K562 (cell line): ENCODE measurements around the gene CCL24. TPM values are rescaled to one million over a fixed set of nuclear protein-coding genes. Genes with fewer than 3 reads are reported as not detected.
"Not testable (repeated sequence)": the region's sequence is repeated elsewhere in the genome, so short reads cannot be mapped to it uniquely, and the experiment has no call there.

ENCODE experiments used
- ATAC-seq: fragments of 200-7000 bp; cut with Tn5 transposase; 3 replicates; pipeline ENCODE4 v1.9.1; 2020; ENCODE audit warnings: moderate library complexity
- BruUV-seq: library from RNA; stranded (reverse); fragments of 400-500 nt; replicated peaks from 2 replicates; lab custom pipeline; 2021; lab: Mats Ljungman, UMichigan
- CTCF ChIA-PET: fragments of 300-600 bp; formaldehyde crosslinking; extraction: SDS; loops from one replicate; lab custom pipeline; 2021; ENCODE audit warnings: low intra/inter-chr PET ratio; lab: Yijun Ruan, JAX
- POLR2A ChIA-PET: fragments of 300-600, 350-650 bp; sonication (Branson Sonifier 250); formaldehyde crosslinking; extraction: SDS; loops from one replicate; lab custom pipeline; 2021; ENCODE audit warnings: antibody characterized with exemption, inconsistent platforms; lab: Yijun Ruan, JAX
- DNase-seq, 4 experiments: peaks; one replicate each; pipeline versions ENCODE4 v3.0.0 to v3.0.0-alpha.2; 2011 to 2018; ENCODE audit warnings: low spot score in 3 of 4, mixed read lengths in 3 of 4; ENCODE audit errors: extremely low read depth in 1 of 4
- FAIRE-seq: peaks from 2 replicates; lab custom pipeline; 2011; peaks lifted over from hg19 to GRCh38; lab: Jason Lieb, UNC
- H2AFZ ChIP-seq: 2 replicates; pipeline ENCODE4 v1.6.0; 2011; ENCODE audit warnings: low read depth, low read length, control low read depth, inconsistent platforms
- H3K27ac ChIP-seq: fragments of 200-600 bp; 3 replicates; pipeline ENCODE4 v1.8.0; 2011; ENCODE audit warnings: low read depth, mild to moderate bottlenecking, control low read depth, inconsistent platforms, low read length, moderate library complexity, mixed read lengths; ENCODE audit errors: extremely low read depth
- H3K27me3 ChIP-seq, 2 experiments: fragments of 300-600 bp in 1 of 2; 2 replicates in 1 of 2; 3 replicates in 1 of 2; pipeline versions ENCODE4 v1.6.0 to v1.8.0; 2011; ENCODE audit warnings: inconsistent platforms in 2 of 2, low read length in 2 of 2, mild to moderate bottlenecking in 1 of 2, mixed read lengths in 1 of 2, moderate library complexity in 1 of 2; ENCODE audit not compliant: control insufficient read depth in 2 of 2, insufficient read depth in 2 of 2
- H3K36me3 ChIP-seq: fragments of 300-600 bp; 3 replicates; pipeline ENCODE4 v1.8.0; 2011; ENCODE audit warnings: mild to moderate bottlenecking, low read length, inconsistent platforms; ENCODE audit not compliant: control insufficient read depth, insufficient read depth
- H3K4me1 ChIP-seq, 2 experiments: fragments of 200-600 bp in 1 of 2; replicated peaks in 1 of 2; 2 replicates in 1 of 2; 3 replicates in 1 of 2; pipeline versions ENCODE4 v1.5.1 to v1.8.0; 2011; ENCODE audit warnings: inconsistent platforms in 2 of 2, low read length in 2 of 2, mild to moderate bottlenecking in 1 of 2, mixed read lengths in 1 of 2, moderate library complexity in 1 of 2; ENCODE audit not compliant: control insufficient read depth in 2 of 2, insufficient read depth in 2 of 2
- H3K4me2 ChIP-seq: 2 replicates; pipeline ENCODE4 v1.6.1; 2011; ENCODE audit warnings: low read length, control low read depth, inconsistent platforms, mixed read lengths; ENCODE audit not compliant: insufficient read depth
- H3K4me3 ChIP-seq: fragments of 200-600 bp; sonication (generic), shearing (Covaris generic); 2 replicates; pipeline ENCODE4 v1.5.1; 2016; ENCODE audit warnings: control low read depth, inconsistent platforms
- H3K79me2 ChIP-seq: fragments of 200-600 bp; 3 replicates; pipeline ENCODE4 v1.8.0; 2011; ENCODE audit warnings: low read length, inconsistent platforms; ENCODE audit not compliant: control insufficient read depth, insufficient read depth
- H3K9ac ChIP-seq, 2 experiments: 2 replicates each; pipeline versions ENCODE4 v1.6.0 to v1.6.1; 2011; ENCODE audit warnings: low read depth in 2 of 2, low read length in 2 of 2, control low read depth in 1 of 2, inconsistent platforms in 1 of 2, mild to moderate bottlenecking in 1 of 2, mixed read lengths in 1 of 2; ENCODE audit not compliant: insufficient read depth in 1 of 2
- H3K9me1 ChIP-seq: one replicate; pipeline ENCODE4 v1.6.0; 2011; ENCODE audit warnings: inconsistent platforms, mild to moderate bottlenecking, low read length, moderate library complexity; ENCODE audit not compliant: control insufficient read depth, insufficient read depth
- H3K9me3 ChIP-seq: replicated peaks from 2 replicates; pipeline ENCODE4 v1.5.1; 2011; ENCODE audit warnings: low read depth, low read length, inconsistent platforms; ENCODE audit not compliant: control insufficient read depth, insufficient read depth
- H4K20me1 ChIP-seq: replicated peaks from 2 replicates; pipeline ENCODE4 v1.6.1; 2011; ENCODE audit warnings: low read length, inconsistent platforms, mixed read lengths; ENCODE audit not compliant: control insufficient read depth, insufficient read depth
- C11orf30 ChIP-seq: fragments of 450-650 bp; IDR thresholded peaks from 2 replicates; pipeline ENCODE4 v1.6.1; 2016; ENCODE audit warnings: low read depth, mild to moderate bottlenecking
- JUND ChIP-seq, 2 experiments: IDR thresholded peaks; 2 replicates in 1 of 2; 3 replicates in 1 of 2; pipeline ENCODE4 v1.6.1; 2011; ENCODE audit warnings: borderline replicate concordance in 2 of 2, low read depth in 2 of 2, low read length in 2 of 2, improper control_type of control experiment in 1 of 2, missing biosample characterization in 1 of 2, missing genetic modification characterization in 1 of 2, missing genetic modification reagents in 1 of 2
- SMARCA4 ChIP-seq: fragments of 450-650 bp; IDR thresholded peaks from 2 replicates; pipeline ENCODE4 v1.6.1; 2016
- ZNF316 ChIP-seq: fragments of 450-650 bp; IDR thresholded peaks from 2 replicates; pipeline ENCODE4 v1.6.1; 2016
- ZNF384 ChIP-seq: IDR thresholded peaks from 2 replicates; pipeline ENCODE4 v1.6.1; 2012; ENCODE audit warnings: low read depth, low read length, improper control_type of control experiment
- WGBS: fragments of 100-300 bp; shearing (Covaris generic); methylation state at CpG from one replicate; pipeline ENCODE4 v1.1.6; 2016; ENCODE audit warnings: low coverage, mixed read lengths; ENCODE audit not compliant: insufficient coverage; ENCODE audit errors: missing lambda C conversion rate; 5-methylcytosine and 5-hydroxymethylcytosine counted together
- in situ Hi-C: fragments of 300-500 bp; cut with MboI; formaldehyde crosslinking; loops from 4 replicates; pipeline ENCODE4 v1.15.0; 2018; ENCODE audit warnings: inconsistent platforms, mixed read lengths
- intact Hi-C: fragments of 100-400 bp; cut with micrococcal nuclease; formaldehyde crosslinking; loops from 2 replicates; pipeline ENCODE4 v1.14.2; 2022
- polyA plus RNA-seq, 8 experiments: library from polyadenylated mRNA; depleted of rRNA in 4 of 8; stranded (reverse) in 5 of 8; unstranded in 3 of 8; fragments of >200 nt; fragmentation: Nextera tagmentation in 2 of 8; fragmentation: Illumina TruSeq in 1 of 8; extraction: Ambion mirVana in 2 of 8; extraction: Trizol in 1 of 8; gene quantifications; 2 replicates each; pipeline versions ENCODE4 v1.2.1 to v1.2.3, GENCODE V29; 2011 to 2014; ENCODE audit warnings: inconsistent platforms in 1 of 8, missing spikeins in 1 of 8
- total RNA-seq, 7 experiments: library from RNA; depleted of rRNA in 6 of 7; stranded (reverse); fragments of >200 nt in 6 of 7; fragmentation: Illumina TruSeq in 2 of 7; extraction: Trizol in 2 of 7; gene quantifications; 2 replicates each; pipeline versions ENCODE4 v1.2.1 to v1.2.3, GENCODE V29; 2011 to 2021; ENCODE audit warnings: low replicate concordance in 1 of 7
- TF ChIP-seq, protein P1 (sequence below), 2 experiments: fragments of 450-650 bp in 1 of 2; sonication (generic) in 1 of 2; formaldehyde crosslinking in 1 of 2; IDR thresholded peaks in 1 of 2; conservative IDR thresholded peaks in 1 of 2; 2 replicates each; pipeline versions ENCODE4 v1.6.1 to v1.8.1; 2016 to 2023; ENCODE audit warnings: mild to moderate bottlenecking in 2 of 2, moderate library complexity in 2 of 2, inconsistent platforms in 1 of 2, missing genetic modification reagents in 1 of 2

CCL24 gene
- total and polyA plus RNA-seq, 9 of the 15 experiments (the other 6 are each of a cell fraction or from before 2014, with no cell fraction given): 0.45 to 3.6 (median 0.95) TPM; not detected in 1

DNA sequence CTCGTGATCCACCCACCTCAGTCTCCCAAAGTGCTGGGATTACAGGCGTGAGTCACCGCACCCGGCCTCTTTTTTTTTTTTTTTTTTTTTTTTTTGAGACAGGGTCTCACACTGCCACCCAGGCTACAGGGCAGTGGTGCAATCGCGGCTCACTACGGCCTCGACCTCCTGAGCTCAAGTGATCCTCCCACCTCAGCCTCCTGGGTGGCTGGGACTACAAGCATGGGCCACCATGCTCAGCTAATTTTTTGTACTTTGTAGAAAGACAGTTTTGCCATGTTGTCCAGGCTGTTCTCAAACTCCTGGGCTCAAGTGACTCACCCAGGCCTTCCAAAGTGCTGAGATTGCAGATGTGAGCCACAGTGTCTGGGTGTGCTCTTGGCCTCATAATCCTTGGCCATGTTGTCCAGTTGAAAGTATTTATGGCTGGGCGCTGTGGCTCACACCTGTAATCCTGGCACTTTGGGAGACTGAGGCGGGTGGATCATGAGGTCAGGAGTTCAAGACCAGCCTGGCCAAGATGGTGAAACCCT is 41.3 kb upstream of the CCL24 start:
- H3K27me3 ChIP-seq; H3K4me1 ChIP-seq; H3K9me3 ChIP-seq; H3K79me2 ChIP-seq; DNase-seq; BruUV-seq; H3K36me3 ChIP-seq; H3K4me3 ChIP-seq; H3K9me1 ChIP-seq; H2AFZ ChIP-seq; H4K20me1 ChIP-seq; H3K4me2 ChIP-seq; intact Hi-C loops; H3K27ac ChIP-seq; in situ Hi-C loops; FAIRE-seq; ATAC-seq; CTCF ChIA-PET; H3K9ac ChIP-seq; TF ChIP-seq JUND (tag; IDR thresholded peaks at IDR 0.05; ENCODE audit: borderline replicate concordance, low read depth, low read length): not testable (repeated sequence)
- POLR2A ChIA-PET: interaction anchor here (0.6 kb wide), 2 partner anchors 14 to 36 kb away, joined by 3 read pairs; no protein-coding TSS in a partner anchor
- WGBS: 45% methylated on average over 10 of the region's 10 CpGs
- 0 out of 2 replicates have a peak, but pooled peaks have one; percentile 4 for TF ChIP-seq SMARCA4
- peak; percentile 9; the same call in 1 of the 2 replicates for TF ChIP-seq JUND (IDR thresholded peaks at IDR 0.05; ENCODE audit: borderline replicate concordance, low read depth, low read length)
- TF ChIP-seq ZNF384: peak; percentile 71
- TF ChIP-seq C11orf30: peak; percentile 67
- TF ChIP-seq ZNF316: peak; percentile 62
- TF ChIP-seq, protein P1, sequence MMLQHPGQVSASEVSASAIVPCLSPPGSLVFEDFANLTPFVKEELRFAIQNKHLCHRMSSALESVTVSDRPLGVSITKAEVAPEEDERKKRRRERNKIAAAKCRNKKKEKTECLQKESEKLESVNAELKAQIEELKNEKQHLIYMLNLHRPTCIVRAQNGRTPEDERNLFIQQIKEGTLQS (IDR thresholded peaks at IDR 0.05): peak; percentile 36; the same call in 1 of the 2 replicates
- TF ChIP-seq, protein P1 (CRISPR knock-in tag; conservative IDR thresholded peaks at IDR 0.05): not testable (repeated sequence)
